Loucy (cell line): ENCODE measurements around the gene LGR4.

Experiments used
- H2AFZ ChIP-seq: fragments of 200-600 bp; sonication (generic); 2 replicates; pipeline ENCODE4 v1.6.0; 2016; ENCODE audit warnings: antibody characterized with exemption, mild to moderate bottlenecking, low read length, moderate library complexity
- H3F3A ChIP-seq: fragments of 200-600 bp; 2 replicates; pipeline ENCODE4 v1.6.0; 2016; ENCODE audit warnings: antibody characterized with exemption, low read depth, mild to moderate bottlenecking
- H3K27me3 ChIP-seq: fragments of 200-600 bp; sonication (generic); 2 replicates; pipeline ENCODE4 v1.6.1; 2014; ENCODE audit warnings: low read length, mild to moderate bottlenecking; ENCODE audit not compliant: insufficient read depth, poor library complexity, severe bottlenecking
- H3K36me3 ChIP-seq: fragments of 200-600 bp; sonication (generic); 2 replicates; pipeline ENCODE4 v1.6.1; 2016; ENCODE audit warnings: low read length; ENCODE audit not compliant: insufficient read depth
- H3K4me1 ChIP-seq: fragments of 200-600 bp; sonication (generic); 2 replicates; pipeline ENCODE4 v1.5.1; 2014; ENCODE audit warnings: low read length, mild to moderate bottlenecking; ENCODE audit not compliant: insufficient read depth, poor library complexity, severe bottlenecking
- H3K4me2 ChIP-seq: fragments of 200-600 bp; sonication (generic); 2 replicates; pipeline ENCODE4 v1.6.0; 2014; ENCODE audit warnings: antibody characterized with exemption, low read length, low read depth, mild to moderate bottlenecking; ENCODE audit not compliant: poor library complexity, severe bottlenecking
- H3K4me3 ChIP-seq: fragments of 200-600 bp; sonication (generic); 2 replicates; pipeline ENCODE4 v1.5.1; 2014; ENCODE audit warnings: low read length, mild to moderate bottlenecking, mixed read lengths; ENCODE audit not compliant: poor library complexity, severe bottlenecking
- H3K79me2 ChIP-seq: fragments of 200-600 bp; sonication (generic); 2 replicates; pipeline ENCODE4 v1.6.1; 2014; ENCODE audit warnings: low read length; ENCODE audit not compliant: insufficient read depth
- H3K9ac ChIP-seq: fragments of 200-600 bp; sonication (generic); 2 replicates; pipeline ENCODE4 v1.6.0; 2014; ENCODE audit warnings: mild to moderate bottlenecking, low read depth, low read length, moderate library complexity; ENCODE audit not compliant: poor library complexity, severe bottlenecking
- H3K9me2 ChIP-seq: fragments of 200-600 bp; sonication (generic); replicated peaks from 2 replicates; pipeline ENCODE4 v1.6.1; 2016; ENCODE audit warnings: low read depth, low read length, mixed read lengths
- H3K9me3 ChIP-seq: fragments of 200-600 bp; sonication (generic); 2 replicates; pipeline ENCODE4 v1.6.1; 2014; ENCODE audit warnings: mild to moderate bottlenecking, antibody characterized with exemption, low read length, low read depth; ENCODE audit not compliant: insufficient read depth
- H4K20me1 ChIP-seq: fragments of 200-600 bp; sonication (generic); 2 replicates; pipeline ENCODE4 v1.6.0; 2014; ENCODE audit warnings: antibody characterized with exemption, low read length, mild to moderate bottlenecking; ENCODE audit not compliant: insufficient read depth, poor library complexity, severe bottlenecking
- EZH2phosphoT487 ChIP-seq: fragments of 200-600 bp; IDR thresholded peaks from 2 replicates; pipeline ENCODE4 v1.6.1; 2018; ENCODE audit warnings: antibody characterized with exemption, mild to moderate bottlenecking, moderate library complexity, borderline replicate concordance
- TF ChIP-seq, protein P1 (sequence below): fragments of 200-600 bp; sonication (generic); conservative IDR thresholded peaks from 2 replicates; pipeline ENCODE4 v1.5.1; 2014; ENCODE audit warnings: mild to moderate bottlenecking, antibody characterized with exemption, low read length

LGR4 gene

GRCh38 chr11:27404427-27404826, 68.2 kb downstream of the LGR4 start:
- TF ChIP-seq, protein P1, sequence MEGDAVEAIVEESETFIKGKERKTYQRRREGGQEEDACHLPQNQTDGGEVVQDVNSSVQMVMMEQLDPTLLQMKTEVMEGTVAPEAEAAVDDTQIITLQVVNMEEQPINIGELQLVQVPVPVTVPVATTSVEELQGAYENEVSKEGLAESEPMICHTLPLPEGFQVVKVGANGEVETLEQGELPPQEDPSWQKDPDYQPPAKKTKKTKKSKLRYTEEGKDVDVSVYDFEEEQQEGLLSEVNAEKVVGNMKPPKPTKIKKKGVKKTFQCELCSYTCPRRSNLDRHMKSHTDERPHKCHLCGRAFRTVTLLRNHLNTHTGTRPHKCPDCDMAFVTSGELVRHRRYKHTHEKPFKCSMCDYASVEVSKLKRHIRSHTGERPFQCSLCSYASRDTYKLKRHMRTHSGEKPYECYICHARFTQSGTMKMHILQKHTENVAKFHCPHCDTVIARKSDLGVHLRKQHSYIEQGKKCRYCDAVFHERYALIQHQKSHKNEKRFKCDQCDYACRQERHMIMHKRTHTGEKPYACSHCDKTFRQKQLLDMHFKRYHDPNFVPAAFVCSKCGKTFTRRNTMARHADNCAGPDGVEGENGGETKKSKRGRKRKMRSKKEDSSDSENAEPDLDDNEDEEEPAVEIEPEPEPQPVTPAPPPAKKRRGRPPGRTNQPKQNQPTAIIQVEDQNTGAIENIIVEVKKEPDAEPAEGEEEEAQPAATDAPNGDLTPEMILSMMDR = no peak
- no peak for TF ChIP-seq EZH2phosphoT487
- Histone ChIP-seq H3K36me3 (no peaks in the 10 kb centered on the region), H3K4me1 (peaks cover 4% of the 10 kb centered on the region), H3K9me3 (no peaks in the 10 kb centered on the region), H3K9ac (no peak overlapping the region), H3K79me2 (no peaks in the 10 kb centered on the region), H2AFZ (no peak overlapping the region), H3K9me2 (no peaks in the 10 kb centered on the region), H4K20me1 (no peaks in the 10 kb centered on the region), H3F3A (no peaks in the 10 kb centered on the region), H3K4me3 (no peak overlapping the region), H3K27me3 (no peaks in the 10 kb centered on the region), H3K4me2 (no peak overlapping the region)

DNA sequence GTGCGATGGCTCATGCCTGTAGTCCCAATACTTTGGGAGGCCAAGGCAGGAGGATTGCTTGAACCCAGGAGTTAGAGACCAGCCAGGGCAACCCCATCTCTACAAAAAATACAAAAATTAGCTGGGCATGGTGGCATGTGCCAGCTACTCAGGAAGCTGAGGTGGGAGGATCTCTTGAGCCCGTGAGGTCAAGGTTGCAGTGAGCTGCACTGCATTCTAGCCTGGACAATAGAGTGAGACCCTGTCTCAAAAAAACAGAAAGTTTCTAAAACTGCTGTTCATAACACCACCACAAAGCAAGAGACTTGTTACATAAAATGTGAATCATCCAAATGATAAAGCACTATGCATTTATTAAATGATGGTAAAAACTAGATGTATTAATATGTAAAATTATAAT, 69.4 kb downstream of the LGR4 start:
- Histone ChIP-seq H3K4me3 (no peak overlapping the region), H3K4me1 (peaks cover 4% of the 10 kb centered on the region), H3K36me3 (no peaks in the 10 kb centered on the region), H3K27me3 (no peaks in the 10 kb centered on the region), H4K20me1 (no peaks in the 10 kb centered on the region), H3K79me2 (no peaks in the 10 kb centered on the region), H3F3A (no peaks in the 10 kb centered on the region), H3K9ac (no peak overlapping the region), H3K9me3 (no peaks in the 10 kb centered on the region), H3K4me2 (no peak overlapping the region), H3K9me2 (no peaks in the 10 kb centered on the region), H2AFZ (no peak overlapping the region)
- TF ChIP-seq EZH2phosphoT487 = no peak
- TF ChIP-seq, protein P1 = no peak

DNA sequence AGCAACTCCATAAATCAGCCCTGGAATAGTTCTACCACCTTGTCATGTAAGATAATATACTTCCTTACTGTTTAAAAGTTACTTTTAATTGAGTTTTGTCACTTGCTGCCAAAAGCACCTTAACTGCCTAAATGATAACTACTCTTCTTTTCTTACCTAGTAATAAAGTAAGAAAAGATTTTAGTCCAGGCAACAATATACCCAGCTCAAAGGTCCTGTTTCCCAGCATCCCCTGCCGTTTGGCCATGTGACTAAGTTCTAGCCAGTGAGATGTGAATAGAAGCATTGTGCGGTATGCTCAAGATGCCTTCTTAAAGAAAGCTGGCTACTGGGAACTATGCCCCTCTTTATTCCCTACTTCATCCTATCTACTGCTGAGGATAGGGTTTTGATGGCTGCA, 70.1 kb downstream of the LGR4 start:
- H3K4me3 ChIP-seq = no peak overlapping the region
- no peaks in the 10 kb centered on the region for H4K20me1 ChIP-seq
- H3K79me2 ChIP-seq = no peaks in the 10 kb centered on the region
- TF ChIP-seq, protein P1 = no peak
- no peak for TF ChIP-seq EZH2phosphoT487
- H3K27me3 ChIP-seq = no peaks in the 10 kb centered on the region
- H3K9me2 ChIP-seq = no peaks in the 10 kb centered on the region
- no peak overlapping the region for H3K9ac ChIP-seq
- no peaks in the 10 kb centered on the region for H3F3A ChIP-seq
- no peaks in the 10 kb centered on the region for H3K9me3 ChIP-seq
- peaks cover 4% of the 10 kb centered on the region for H3K4me1 ChIP-seq
- H2AFZ ChIP-seq = no peak overlapping the region
- H3K36me3 ChIP-seq = no peaks in the 10 kb centered on the region
- H3K4me2 ChIP-seq = no peak overlapping the region
